Measurements from ENCODE around the gene E4F1.

The E4F1 gene

DNA sequence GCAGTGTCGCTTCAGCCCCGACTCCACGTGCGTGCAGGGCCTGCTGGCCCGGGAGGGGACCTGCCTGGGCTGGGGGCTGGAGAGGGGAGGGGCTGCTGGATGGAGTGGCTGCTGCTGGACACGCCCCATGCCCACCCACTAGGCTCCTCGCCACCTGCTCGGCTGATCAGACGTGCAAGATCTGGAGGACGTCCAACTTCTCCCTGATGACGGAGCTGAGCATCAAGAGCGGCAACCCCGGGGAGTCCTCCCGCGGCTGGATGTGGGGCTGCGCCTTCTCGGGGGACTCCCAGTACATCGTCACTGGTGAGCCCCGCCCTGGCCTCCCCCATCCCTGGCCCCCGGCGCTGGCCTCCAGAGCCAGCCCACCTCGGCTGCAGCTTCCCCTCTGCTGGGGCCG, 15.1 kb upstream of the E4F1 start:
- DNase-seq (ENCODE audit: low spot score): no peak
- POLR2A ChIA-PET (ENCODE audit: low non-redundant PET): no interaction called here
- CTCF ChIA-PET: interaction anchor here (0.5 kb wide), 1 partner anchor 70 kb away, joined by 3 read pairs; no protein-coding TSS in a partner anchor
- peak overlapping the region; percentile 93 for H3K27ac ChIP-seq
- TF ChIP-seq CTCF (conservative IDR thresholded peaks at IDR 0.05; ENCODE audit: low read depth): no peak

DNA sequence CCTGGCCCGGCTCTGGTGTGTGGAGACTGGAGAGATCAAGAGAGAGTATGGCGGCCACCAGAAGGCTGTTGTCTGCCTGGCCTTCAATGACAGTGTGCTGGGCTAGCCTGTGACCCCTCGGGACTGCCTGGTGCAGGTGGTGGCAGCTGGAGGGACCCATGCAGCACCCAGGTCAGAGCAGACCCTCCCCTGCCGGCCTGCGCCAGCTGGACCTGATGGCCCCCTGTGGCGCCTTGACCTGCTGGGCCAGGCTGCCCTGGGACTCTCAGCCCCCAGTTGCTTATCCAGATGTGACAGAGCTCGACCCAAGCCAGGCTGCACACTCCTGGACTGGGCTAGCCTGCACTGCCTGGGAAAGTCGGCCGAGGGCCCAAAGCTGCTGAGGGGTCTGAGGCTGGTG, 14.6 kb upstream of the E4F1 start:
- no peak for TF ChIP-seq CTCF (conservative IDR thresholded peaks at IDR 0.05; ENCODE audit: low read depth)
- H3K27ac ChIP-seq: peak overlapping the region; percentile 93
- ChIA-PET CTCF (interaction anchor here (0.7 kb wide), 1 partner anchor 68 kb away, joined by 3 read pairs; no protein-coding TSS in a partner anchor), POLR2A (ENCODE audit: low non-redundant PET) (no interaction called here)
- DNase-seq (ENCODE audit: low spot score): no peak

GRCh38 chr16:2209258-2210008, 14.0 kb upstream of the E4F1 start:
- H3K27ac ChIP-seq: peak overlapping the region; percentile 93
- ChIA-PET POLR2A (ENCODE audit: low non-redundant PET) (no interaction called here), CTCF (interaction anchor here (0.6 to 0.7 kb wide), 2 partner anchors 59 to 69 kb away, joined by 3 to 4 read pairs; no protein-coding TSS in a partner anchor)
- DNase-seq (ENCODE audit: low spot score): no peak
- TF ChIP-seq CTCF (conservative IDR thresholded peaks at IDR 0.05; ENCODE audit: low read depth): no peak

- peak overlapping the region; percentile 93 for H3K27ac ChIP-seq
- POLR2A ChIA-PET (ENCODE audit: low non-redundant PET): no interaction called here
- no peak for DNase-seq (ENCODE audit: low spot score)
- TF ChIP-seq CTCF (conservative IDR thresholded peaks at IDR 0.05; ENCODE audit: low read depth): no peak
- CTCF ChIA-PET: interaction anchor here (0.6 kb wide), 1 partner anchor 59 kb away, joined by 4 read pairs; no protein-coding TSS in a partner anchor
Measured at GRCh38 chr16:2210009-2210332, 13.4 kb upstream of the E4F1 start.

DNA sequence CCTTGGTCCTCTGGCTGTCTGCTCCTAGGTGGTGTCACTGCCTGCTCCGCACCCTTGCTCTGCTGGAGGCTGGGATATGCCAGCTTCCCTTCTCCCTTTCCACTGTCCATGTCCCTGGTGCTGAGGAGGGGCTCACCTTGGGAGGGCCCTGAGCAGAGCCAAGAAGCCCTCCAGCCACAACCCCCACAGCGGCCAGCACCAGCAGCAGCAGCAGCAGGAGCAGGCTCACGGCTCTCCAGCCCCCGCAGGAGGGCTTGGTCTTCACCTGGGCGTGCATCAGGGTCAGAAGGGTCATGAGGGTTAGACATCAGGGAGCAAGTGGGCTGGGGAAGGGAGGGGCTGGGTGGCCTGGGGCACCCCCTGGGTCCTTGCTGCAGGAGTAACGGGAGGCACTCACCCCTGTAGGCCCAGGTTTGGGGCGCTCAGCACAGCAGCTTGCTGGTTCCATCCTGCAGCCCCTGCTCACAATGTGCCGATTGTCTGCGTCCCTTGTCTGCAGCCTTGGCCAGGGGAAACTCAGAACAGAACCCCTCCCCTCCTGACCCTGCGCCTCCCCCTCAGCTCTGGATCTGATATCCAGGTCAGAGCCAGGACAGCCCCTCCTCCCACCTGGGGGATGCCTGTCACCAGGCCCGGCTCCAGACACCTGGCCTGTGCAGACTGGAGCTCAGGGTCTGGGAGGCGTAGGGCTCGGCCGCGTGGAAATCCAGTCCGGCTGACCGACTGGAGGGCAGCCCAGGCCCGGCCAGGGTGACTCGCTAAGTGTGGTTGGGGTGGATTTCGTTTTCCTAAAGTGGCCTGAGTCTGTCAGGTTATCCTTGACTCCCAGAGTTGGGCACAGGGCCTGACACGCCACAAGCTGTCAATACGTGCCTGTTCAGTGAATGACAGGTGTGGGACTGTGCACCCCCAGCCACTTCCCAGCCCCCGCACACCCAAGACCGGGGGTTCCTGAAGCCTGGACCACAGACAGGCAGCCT, 12.7 kb upstream of the E4F1 start, which contains the start of gene BRICD5:
BRICD5 (minus strand) TSS at position 478 of the 980 bp plus-strand sequence; CDS start at position 448, 30 bp downstream.
- no peak for DNase-seq (ENCODE audit: low spot score)
- CTCF ChIA-PET: interaction anchor here (0.9 kb wide), 1 partner anchor 41 kb away, joined by 3 read pairs; no protein-coding TSS in a partner anchor
- TF ChIP-seq CTCF (conservative IDR thresholded peaks at IDR 0.05; ENCODE audit: low read depth): no peak
- H3K27ac ChIP-seq: peak within 1 kb of the TSS; percentile 93
- POLR2A ChIA-PET (ENCODE audit: low non-redundant PET): interaction anchor here (0.7 kb wide), 1 partner anchor 40 kb away, joined by 4 read pairs; no protein-coding TSS in a partner anchor

DNA sequence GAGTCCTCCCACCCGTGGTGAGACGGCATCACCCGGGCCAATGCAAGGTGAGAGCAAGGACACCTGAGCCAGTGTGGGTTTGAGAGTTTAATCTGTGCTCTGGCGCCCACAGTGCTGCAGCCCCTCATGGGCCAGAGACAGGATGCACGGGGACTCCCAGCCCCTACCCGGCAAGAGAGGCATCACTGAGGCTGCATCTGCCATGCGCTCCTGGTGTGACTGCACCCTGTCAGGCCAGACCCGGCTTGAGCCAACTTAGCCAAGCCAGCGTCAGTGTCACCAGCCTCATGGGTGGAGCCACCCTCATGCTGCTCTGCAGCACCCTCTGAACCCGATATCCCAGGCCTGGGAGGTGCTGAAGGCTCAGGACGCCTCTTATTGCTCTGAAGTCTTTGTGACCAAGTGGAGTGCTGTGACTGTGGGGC, 11.5 kb upstream of the E4F1 start:
- POLR2A ChIA-PET (ENCODE audit: low non-redundant PET): interaction anchor here (0.7 kb wide), 1 partner anchor 38 kb away, joined by 4 read pairs; no protein-coding TSS in a partner anchor
- peak overlapping the region; percentile 93 for H3K27ac ChIP-seq
- no peak for DNase-seq (ENCODE audit: low spot score)
- no peak for TF ChIP-seq CTCF (conservative IDR thresholded peaks at IDR 0.05; ENCODE audit: low read depth)
- CTCF ChIA-PET: interaction anchor here (0.6 kb wide), 1 partner anchor 228 kb away, joined by 3 read pairs; the partner anchor contains the start of gene GFER
